ENCODE data around the gene SLC25A10. TPM values are rescaled to one million over a fixed set of nuclear protein-coding genes. Genes with fewer than 3 reads are reported as not detected.

SLC25A10 gene
- total RNA-seq, 1 experiment from 2014 or later, result 117 TPM

GRCh38 chr17:81694810-81695209, 17.3 kb upstream of the SLC25A10 start:
- Histone ChIP-seq H3K79me2 (ENCODE audit: low read length) (peaks cover 48% of the 10 kb centered on the region), H3K36me3 (ENCODE audit: low read depth, low read length) (peaks cover 77% of the 10 kb centered on the region)
- POLR2A ChIA-PET (ENCODE audit: unreplicated experiment), result no interaction called here

GRCh38 chr17:81695211-81695610, 16.9 kb upstream of the SLC25A10 start:
- no peak overlapping the region for H3K4me2 ChIP-seq (ENCODE audit: low read length)
- no peaks in the 10 kb centered on the region for H3K27me3 ChIP-seq (ENCODE audit: low read length)
- H3K9ac ChIP-seq (ENCODE audit: low read length), result no peak overlapping the region
- H3K9me2 ChIP-seq (replicated peaks; ENCODE audit: low read length), result no peaks in the 10 kb centered on the region
- H3F3A ChIP-seq (ENCODE audit: low read length, unreplicated experiment), result peaks cover 3% of the 10 kb centered on the region
- ChIA-PET POLR2A (ENCODE audit: unreplicated experiment) (no interaction called here), CTCF (no interaction called here)
- DNase-seq (no peak), ATAC-seq (no peak)
- H3K36me3 ChIP-seq (ENCODE audit: low read depth, low read length), result peaks cover 73% of the 10 kb centered on the region
- no peaks in the 10 kb centered on the region for H3K4me1 ChIP-seq (ENCODE audit: insufficient read depth, low read length)
- H3K79me2 ChIP-seq (ENCODE audit: low read length), result peaks cover 45% of the 10 kb centered on the region
- H2AFZ ChIP-seq (ENCODE audit: low read length), result no peak overlapping the region
- H3K27ac ChIP-seq (ENCODE audit: low read length), result no peak overlapping the region
- BruUV-seq (replicated peaks), result no TSS peak
- H3K9me3 ChIP-seq (ENCODE audit: low read length), result no peaks in the 10 kb centered on the region
- TF ChIP-seq EZH2 (IDR thresholded peaks at IDR 0.05; ENCODE audit: low read length, unreplicated experiment) (no peak), EZH2phosphoT487 (IDR thresholded peaks at IDR 0.05; ENCODE audit: borderline replicate concordance, low read length) (no peak), CTCF (conservative IDR thresholded peaks at IDR 0.05; ENCODE audit: low read depth, low read length) (no peak)
- H4K20me1 ChIP-seq (ENCODE audit: low read length), result no peaks in the 10 kb centered on the region; the same call in none of the 2 replicates
- H3K4me3 ChIP-seq (ENCODE audit: low read length), result no peak overlapping the region
- intact Hi-C loops (cut with micrococcal nuclease), result no loop called here

More at GRCh38 chr17:81694810-81695209, 17.3 kb upstream of the SLC25A10 start:
- Histone ChIP-seq H2AFZ (ENCODE audit: low read length) (no peak overlapping the region), H3K9me2 (replicated peaks; ENCODE audit: low read length) (no peaks in the 10 kb centered on the region), H3K4me1 (ENCODE audit: insufficient read depth, low read length) (no peaks in the 10 kb centered on the region), H4K20me1 (ENCODE audit: low read length) (peaks cover 4% of the 10 kb centered on the region), H3K27me3 (ENCODE audit: low read length) (no peaks in the 10 kb centered on the region), H3K9ac (ENCODE audit: low read length) (no peak overlapping the region), H3K4me3 (ENCODE audit: low read length) (no peak overlapping the region), H3K4me2 (ENCODE audit: low read length) (no peak overlapping the region), H3F3A (ENCODE audit: low read length, unreplicated experiment) (peaks cover 3% of the 10 kb centered on the region), H3K27ac (ENCODE audit: low read length) (no peak overlapping the region), H3K9me3 (ENCODE audit: low read length) (no peaks in the 10 kb centered on the region)
- BruUV-seq (replicated peaks), result no TSS peak
- intact Hi-C loops (cut with micrococcal nuclease), result no loop called here
- CTCF ChIA-PET, result no interaction called here
- no peak for TF ChIP-seq EZH2phosphoT487 (IDR thresholded peaks at IDR 0.05; ENCODE audit: borderline replicate concordance, low read length)
- no peak for TF ChIP-seq CTCF (conservative IDR thresholded peaks at IDR 0.05; ENCODE audit: low read depth, low read length)
- no peak for TF ChIP-seq EZH2 (IDR thresholded peaks at IDR 0.05; ENCODE audit: low read length, unreplicated experiment)
- DNase-seq, result no peak
- ATAC-seq, result no peak

- H3K27ac ChIP-seq (ENCODE audit: low read length), result no peak overlapping the region
- H3K9me3 ChIP-seq (ENCODE audit: low read length), result no peaks in the 10 kb centered on the region
- H4K20me1 ChIP-seq (ENCODE audit: low read length), result peaks cover 2% of the 10 kb centered on the region; the same call in 1 of the 2 replicates
- no TSS peak for BruUV-seq (replicated peaks)
- H3K36me3 ChIP-seq (ENCODE audit: low read depth, low read length), result peaks cover 74% of the 10 kb centered on the region
- DNase-seq (no peak), ATAC-seq (no peak)
- no peak overlapping the region for H2AFZ ChIP-seq (ENCODE audit: low read length)
- no peak overlapping the region for H3K9ac ChIP-seq (ENCODE audit: low read length)
- intact Hi-C loops (cut with micrococcal nuclease), result no loop called here
- H3K4me3 ChIP-seq (ENCODE audit: low read length), result no peak overlapping the region
- H3K27me3 ChIP-seq (ENCODE audit: low read length), result no peaks in the 10 kb centered on the region
- no peak for TF ChIP-seq EZH2 (IDR thresholded peaks at IDR 0.05; ENCODE audit: low read length, unreplicated experiment)
- no peak for TF ChIP-seq CTCF (conservative IDR thresholded peaks at IDR 0.05; ENCODE audit: low read depth, low read length)
- TF ChIP-seq EZH2phosphoT487 (IDR thresholded peaks at IDR 0.05; ENCODE audit: borderline replicate concordance, low read length), result no peak
- peaks cover 3% of the 10 kb centered on the region for H3F3A ChIP-seq (ENCODE audit: low read length, unreplicated experiment)
- H3K4me2 ChIP-seq (ENCODE audit: low read length), result no peak overlapping the region
- peaks cover 3% of the 10 kb centered on the region for H3K4me1 ChIP-seq (ENCODE audit: insufficient read depth, low read length)
- H3K9me2 ChIP-seq (replicated peaks; ENCODE audit: low read length), result no peaks in the 10 kb centered on the region
- POLR2A ChIA-PET (ENCODE audit: unreplicated experiment), result no interaction called here
- CTCF ChIA-PET, result no interaction called here
- peaks cover 47% of the 10 kb centered on the region for H3K79me2 ChIP-seq (ENCODE audit: low read length)
These were observed 16.3 kb upstream of the SLC25A10 start for GRCh38 chr17:81695801-81696200.

Data from PC-3 (cell line).